Measurements from ENCODE around the gene ZP3. TPM values are rescaled to one million over a fixed set of nuclear protein-coding genes. Genes with fewer than 3 reads are reported as not detected.
"Not testable (repeated sequence)": the region's sequence is repeated elsewhere in the genome, so short reads cannot be mapped to it uniquely, and the experiment has no call there.

The ZP3 gene
- 14.7 and 20.2 TPM in 2 replicates for total RNA-seq (2014; rRNA removed; shearing (Covaris generic))
- 2.4 and 8.7 TPM in 2 replicates for polyA plus RNA-seq (2014; cell fraction: nucleus; rRNA removed)

DNA sequence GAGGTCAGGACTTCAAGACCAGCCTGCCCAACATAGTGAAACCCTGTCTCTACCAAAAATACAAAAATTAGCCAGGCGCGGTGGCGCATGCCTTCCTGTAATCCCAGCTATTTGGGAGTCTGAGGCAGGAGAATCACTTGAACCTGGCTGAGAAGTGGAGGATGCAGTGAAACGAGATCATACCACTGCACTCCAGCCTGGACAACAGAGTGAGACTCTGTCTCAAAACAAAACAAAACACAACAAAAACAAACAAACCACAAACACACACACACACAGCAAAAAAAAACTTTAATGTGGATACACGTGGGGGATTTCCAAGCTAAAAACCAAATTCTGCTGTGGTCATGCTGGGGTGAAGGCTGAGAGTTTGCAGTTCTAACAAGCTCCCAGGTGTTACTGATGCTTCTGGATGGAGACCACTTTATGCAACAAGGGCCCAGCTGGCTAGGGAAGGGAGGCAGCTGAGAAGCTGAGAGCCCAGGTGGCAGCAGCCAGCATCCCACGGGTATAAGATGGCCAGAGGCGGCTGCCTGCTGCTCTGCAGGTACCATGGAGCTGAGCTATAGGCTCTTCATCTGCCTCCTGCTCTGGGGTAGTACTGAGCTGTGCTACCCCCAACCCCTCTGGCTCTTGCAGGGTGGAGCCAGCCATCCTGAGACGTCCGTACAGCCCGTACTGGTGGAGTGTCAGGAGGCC is at the start of gene ZP3:
Gene ZP3 (plus strand): TSS at position 538 of the 699 bp plus-strand sequence. CDS start 15 bp downstream, at position 553.
- no peak for DNase-seq (ENCODE audit: extremely low read depth, low read depth)

DNA sequence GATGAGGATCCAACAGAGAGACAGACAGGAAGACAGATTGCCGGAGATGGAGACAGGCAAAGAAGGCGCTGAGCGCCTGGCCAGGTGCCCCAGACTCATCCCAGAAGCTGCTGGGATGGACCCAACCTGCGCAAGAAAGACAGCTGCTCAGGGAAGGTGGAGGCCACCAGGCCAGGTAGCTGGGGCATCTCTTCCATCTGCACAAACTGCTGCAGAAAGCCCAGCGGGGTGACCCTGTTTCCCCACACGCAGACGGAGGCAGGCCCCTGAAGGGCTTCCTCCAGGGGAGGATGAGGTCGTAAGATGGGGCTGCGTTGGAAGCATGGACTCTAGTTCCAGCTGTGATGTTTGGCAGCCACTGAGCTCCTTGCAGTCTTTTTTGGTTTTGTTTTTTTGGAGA is 49.5 kb upstream of the ZP3 start:
- DNase-seq (ENCODE audit: extremely low read depth, low read depth), result no peak

- DNase-seq (ENCODE audit: extremely low read depth, low read depth), result no peak
These were observed 47.4 kb upstream of the ZP3 start for GRCh38 chr7:76377186-76377918.

DNA sequence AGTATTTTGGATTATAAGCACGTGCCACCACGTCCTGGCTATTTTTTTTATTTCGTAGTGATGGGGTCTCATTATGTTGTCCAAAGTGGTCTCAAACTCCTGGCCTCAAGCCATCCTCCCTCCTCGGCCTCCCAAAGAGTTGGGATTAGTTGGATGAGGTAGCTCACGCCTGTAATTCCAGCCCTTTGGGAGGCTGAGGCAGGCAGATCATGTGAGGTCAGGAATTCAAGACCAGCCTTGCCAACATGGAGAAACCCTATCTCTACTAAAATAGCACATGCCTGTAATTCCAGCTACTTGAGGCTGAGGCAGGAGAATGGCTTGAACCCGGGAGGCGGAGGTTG is 44.2 kb upstream of the ZP3 start:
- no peak for DNase-seq (ENCODE audit: extremely low read depth, low read depth)

DNA sequence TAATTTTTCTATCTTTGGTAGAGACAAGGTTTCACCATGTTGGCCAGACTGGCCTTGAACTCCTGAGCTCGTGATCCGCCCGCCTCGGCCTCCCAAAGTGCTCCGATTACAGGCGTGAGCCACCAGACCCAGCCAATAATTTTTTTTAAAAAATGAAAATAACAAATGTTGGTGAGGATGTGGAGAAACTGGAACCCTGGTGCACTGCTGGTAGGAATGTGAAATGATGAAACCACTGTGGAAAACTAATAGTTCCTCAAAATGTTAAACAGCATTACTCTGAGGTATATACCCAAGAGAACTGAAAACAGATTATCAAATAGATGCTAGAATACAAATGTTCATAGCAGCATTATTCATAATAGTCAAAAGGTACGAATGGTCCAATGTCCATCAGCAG is 42.9 kb upstream of the ZP3 start:
- no peak for DNase-seq (ENCODE audit: extremely low read depth, low read depth)

GRCh38 chr7:76383089-76383944 is 41.4 kb upstream of the ZP3 start:
- no peak for DNase-seq (ENCODE audit: extremely low read depth, low read depth)

- no peak for DNase-seq (ENCODE audit: extremely low read depth, low read depth)
These were observed 38.0 kb upstream of the ZP3 start for GRCh38 chr7:76386691-76387260.

- not testable (repeated sequence) for DNase-seq (ENCODE audit: extremely low read depth, low read depth)
These were observed 37.0 kb upstream of the ZP3 start for GRCh38 chr7:76387789-76388188.

DNA sequence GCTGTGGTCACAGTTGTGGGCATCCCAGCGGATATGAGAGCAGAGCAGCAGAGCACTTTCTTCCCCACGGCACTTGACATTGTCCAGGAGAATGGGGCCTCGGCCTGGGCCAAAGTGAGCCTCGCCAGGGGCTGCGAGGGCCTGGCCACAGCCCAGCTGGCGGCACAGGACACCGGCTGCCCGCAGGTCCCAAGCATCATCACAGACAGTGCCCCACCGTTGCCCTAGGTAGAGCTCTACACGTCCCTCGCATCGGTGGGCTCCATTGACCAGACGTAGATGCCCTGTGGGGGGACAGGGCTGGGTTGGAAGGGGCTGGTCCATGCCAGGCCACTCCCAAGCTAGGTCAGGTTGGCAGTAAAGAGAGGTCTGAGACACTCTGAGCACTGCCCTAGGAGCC is 34.7 kb upstream of the ZP3 start:
- DNase-seq (ENCODE audit: extremely low read depth, low read depth), result no peak

GRCh38 chr7:76392531-76393115 is 32.1 kb upstream of the ZP3 start:
- DNase-seq (ENCODE audit: extremely low read depth, low read depth), result no peak

DNA sequence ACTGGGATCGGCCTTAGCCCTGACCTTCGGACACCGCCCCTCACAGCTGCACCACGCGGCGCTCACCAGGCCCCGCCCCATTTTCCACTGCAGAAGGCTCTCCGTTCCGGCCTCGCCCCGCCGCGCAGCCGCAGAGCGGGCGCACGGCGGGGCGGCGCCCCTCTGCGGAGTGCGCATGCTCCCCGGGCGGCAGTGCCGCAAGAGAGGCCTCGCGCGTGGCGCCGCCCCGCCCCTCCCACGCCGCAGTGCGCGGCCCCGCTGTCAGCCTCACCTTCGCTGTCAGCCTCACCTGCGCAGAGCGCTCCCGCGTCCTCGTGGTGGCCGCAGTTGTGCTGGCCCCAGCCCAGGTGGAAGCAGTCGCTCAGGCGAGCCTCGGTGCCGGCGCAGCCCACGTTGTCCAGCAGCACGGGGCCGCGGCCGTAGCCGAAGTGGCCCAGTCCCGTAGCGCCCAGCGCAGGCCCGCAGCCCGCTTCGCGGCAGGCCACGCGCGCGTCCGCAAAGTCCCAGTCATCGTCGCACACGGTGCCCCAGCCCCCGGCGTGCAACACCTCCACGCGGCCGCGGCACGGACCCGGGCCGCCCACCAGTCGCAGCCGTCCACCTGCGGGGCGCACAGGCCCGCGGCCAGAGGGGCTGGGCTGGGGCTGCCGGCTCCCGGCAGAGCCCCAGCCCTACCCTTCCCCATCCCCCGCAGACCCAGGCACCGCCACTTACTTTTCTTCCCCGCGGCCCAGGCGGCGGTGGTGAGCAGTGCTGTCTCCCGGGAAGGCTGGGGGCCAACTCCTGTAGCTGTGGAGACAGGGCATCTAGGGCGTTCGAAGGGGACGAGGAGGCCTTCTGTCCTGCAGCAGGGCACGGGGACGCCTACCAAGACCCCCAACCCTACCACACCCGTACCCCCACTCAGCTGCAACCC is 31.4 kb upstream of the ZP3 start:
- peak; percentile 88 for DNase-seq (ENCODE audit: extremely low read depth, low read depth)

- no peak for DNase-seq (ENCODE audit: extremely low read depth, low read depth)
These were observed 29.8 kb upstream of the ZP3 start for GRCh38 chr7:76394957-76395356.

GRCh38 chr7:76395605-76395964 is 29.2 kb upstream of the ZP3 start:
- DNase-seq (ENCODE audit: extremely low read depth, low read depth), result not testable (repeated sequence)

- DNase-seq (ENCODE audit: extremely low read depth, low read depth), result no peak
These were observed 28.6 kb upstream of the ZP3 start for GRCh38 chr7:76395965-76396726.

- DNase-seq (ENCODE audit: extremely low read depth, low read depth), result no peak
These were observed 27.9 kb upstream of the ZP3 start for GRCh38 chr7:76396864-76397263.

GRCh38 chr7:76397409-76398183 is 27.2 kb upstream of the ZP3 start:
- peak; percentile 81 for DNase-seq (ENCODE audit: extremely low read depth, low read depth)

- no peak for DNase-seq (ENCODE audit: extremely low read depth, low read depth)
These were observed 24.5 kb upstream of the ZP3 start for GRCh38 chr7:76400248-76400647.

- not testable (repeated sequence) for DNase-seq (ENCODE audit: extremely low read depth, low read depth)
These were observed 21.7 kb upstream of the ZP3 start for GRCh38 chr7:76403097-76403496.

Data from NCI-H460 (cell line).